ENCODE measurements around the gene MCC. TPM values are rescaled to one million over a fixed set of nuclear protein-coding genes. Genes with fewer than 3 reads are reported as not detected.

MCC gene
- total RNA-seq, 3 donors from 2014 or later (not counting 1 experiment from before 2014, with no cell fraction given), result 0.68 to 1.8 (median 1.4) TPM

DNA sequence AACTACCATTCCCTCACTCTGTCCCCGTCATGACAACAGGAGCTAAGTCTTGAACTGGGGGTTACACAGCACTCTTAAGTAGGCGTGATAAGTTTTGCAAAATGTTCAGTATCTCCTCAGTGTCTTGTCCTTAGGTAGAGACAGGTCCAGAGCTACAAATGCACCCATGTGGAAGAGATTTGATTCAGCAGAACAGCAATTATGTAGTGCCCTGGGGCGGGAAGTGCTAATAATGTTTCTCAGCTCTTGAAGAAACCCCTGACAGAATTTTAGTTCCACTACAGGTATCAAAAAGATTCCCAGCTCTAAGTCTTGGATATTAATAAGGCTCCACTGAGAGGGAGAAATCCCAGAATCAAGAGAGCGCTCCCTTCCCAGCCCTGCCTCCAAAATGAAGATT is 462.0 kb downstream of the MCC start:
- TF ChIP-seq, protein P1, sequence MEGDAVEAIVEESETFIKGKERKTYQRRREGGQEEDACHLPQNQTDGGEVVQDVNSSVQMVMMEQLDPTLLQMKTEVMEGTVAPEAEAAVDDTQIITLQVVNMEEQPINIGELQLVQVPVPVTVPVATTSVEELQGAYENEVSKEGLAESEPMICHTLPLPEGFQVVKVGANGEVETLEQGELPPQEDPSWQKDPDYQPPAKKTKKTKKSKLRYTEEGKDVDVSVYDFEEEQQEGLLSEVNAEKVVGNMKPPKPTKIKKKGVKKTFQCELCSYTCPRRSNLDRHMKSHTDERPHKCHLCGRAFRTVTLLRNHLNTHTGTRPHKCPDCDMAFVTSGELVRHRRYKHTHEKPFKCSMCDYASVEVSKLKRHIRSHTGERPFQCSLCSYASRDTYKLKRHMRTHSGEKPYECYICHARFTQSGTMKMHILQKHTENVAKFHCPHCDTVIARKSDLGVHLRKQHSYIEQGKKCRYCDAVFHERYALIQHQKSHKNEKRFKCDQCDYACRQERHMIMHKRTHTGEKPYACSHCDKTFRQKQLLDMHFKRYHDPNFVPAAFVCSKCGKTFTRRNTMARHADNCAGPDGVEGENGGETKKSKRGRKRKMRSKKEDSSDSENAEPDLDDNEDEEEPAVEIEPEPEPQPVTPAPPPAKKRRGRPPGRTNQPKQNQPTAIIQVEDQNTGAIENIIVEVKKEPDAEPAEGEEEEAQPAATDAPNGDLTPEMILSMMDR (IDR thresholded peaks at IDR 0.05), result no peak
- Mint-ChIP-seq H3K9me3 (no peaks in the 10 kb centered on the region), H3K27me3 (ENCODE audit: low read depth in 2 of 2) (no peaks in the 10 kb centered on the region), H3K4me1 (peaks cover 24 to 35% of the 10 kb centered on the region in 2 donors), H3K4me3 (no peak overlapping the region), H3K27ac (peak overlapping the region; percentile 15 to 39), H3K36me3 (peaks cover 7% of the 10 kb centered on the region)
- Histone ChIP-seq H3K27ac (ENCODE audit: low read length) (no peak overlapping the region), H3K4me1 (ENCODE audit: control insufficient read depth, insufficient read depth, low read length) (peaks cover 1% of the 10 kb centered on the region), H3K4me3 (ENCODE audit: low read length) (no peak overlapping the region), H3K9me3 (ENCODE audit: control insufficient read depth, insufficient read depth, low read length) (no peaks in the 10 kb centered on the region), H3K27me3 (ENCODE audit: control insufficient read depth, insufficient read depth, low read length) (no peaks in the 10 kb centered on the region), H3K36me3 (ENCODE audit: control insufficient read depth, insufficient read depth, low read length) (peaks cover 23% of the 10 kb centered on the region)
- DNase-seq (no peak), ATAC-seq (no peak)
- intact Hi-C loops (cut with micrococcal nuclease), result loop anchor here (10.0 kb wide), 1 partner anchor 101 kb away; the partner anchor contains the start of gene REEP5
- WGBS (ENCODE audit: insufficient coverage), result 96% methylated on average over 3 of the region's 4 CpGs

DNA sequence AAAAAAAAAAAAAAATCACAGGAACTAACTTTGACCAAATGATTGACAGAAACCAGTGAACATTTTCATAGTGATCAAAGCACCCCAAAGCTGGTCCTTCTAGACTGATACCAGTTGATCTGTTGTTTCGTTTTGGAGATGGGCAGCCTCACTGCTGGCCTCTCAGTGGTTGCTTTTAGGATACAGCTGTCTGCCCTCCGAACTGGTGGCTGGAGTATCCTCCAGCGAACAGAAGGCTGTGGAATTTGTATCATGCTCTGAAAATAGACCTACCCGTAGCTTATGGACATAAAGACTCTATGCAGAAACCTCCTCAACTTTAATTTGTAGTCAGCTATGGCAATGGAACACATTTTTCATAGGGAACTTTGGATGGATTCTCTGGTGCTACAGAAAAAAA is 462.7 kb downstream of the MCC start:
- ATAC-seq (no peak), DNase-seq (no peak)
- Histone ChIP-seq H3K27ac (ENCODE audit: low read length) (no peak overlapping the region), H3K27me3 (ENCODE audit: control insufficient read depth, insufficient read depth, low read length) (no peaks in the 10 kb centered on the region), H3K9me3 (ENCODE audit: control insufficient read depth, insufficient read depth, low read length) (no peaks in the 10 kb centered on the region), H3K4me3 (ENCODE audit: low read length) (no peak overlapping the region), H3K4me1 (ENCODE audit: control insufficient read depth, insufficient read depth, low read length) (peaks cover 6% of the 10 kb centered on the region), H3K36me3 (ENCODE audit: control insufficient read depth, insufficient read depth, low read length) (peaks cover 24% of the 10 kb centered on the region)
- TF ChIP-seq, protein P1 (IDR thresholded peaks at IDR 0.05), result no peak
- H3K4me1 Mint-ChIP-seq, result peaks cover 28 to 41% of the 10 kb centered on the region in 2 donors
- no peaks in the 10 kb centered on the region for H3K9me3 Mint-ChIP-seq
- no peak overlapping the region for H3K4me3 Mint-ChIP-seq
- WGBS (ENCODE audit: insufficient coverage), result 100% methylated on average over 4 of the region's 4 CpGs
- intact Hi-C loops (cut with micrococcal nuclease), result loop anchor here (10.0 kb wide), 1 partner anchor 101 kb away; the partner anchor contains the start of gene REEP5
- H3K27ac Mint-ChIP-seq, result peak overlapping the region; percentile 15 to 27
- H3K36me3 Mint-ChIP-seq, result peaks cover 7% of the 10 kb centered on the region
- H3K27me3 Mint-ChIP-seq (ENCODE audit: low read depth in 2 of 2), result no peaks in the 10 kb centered on the region

DNA sequence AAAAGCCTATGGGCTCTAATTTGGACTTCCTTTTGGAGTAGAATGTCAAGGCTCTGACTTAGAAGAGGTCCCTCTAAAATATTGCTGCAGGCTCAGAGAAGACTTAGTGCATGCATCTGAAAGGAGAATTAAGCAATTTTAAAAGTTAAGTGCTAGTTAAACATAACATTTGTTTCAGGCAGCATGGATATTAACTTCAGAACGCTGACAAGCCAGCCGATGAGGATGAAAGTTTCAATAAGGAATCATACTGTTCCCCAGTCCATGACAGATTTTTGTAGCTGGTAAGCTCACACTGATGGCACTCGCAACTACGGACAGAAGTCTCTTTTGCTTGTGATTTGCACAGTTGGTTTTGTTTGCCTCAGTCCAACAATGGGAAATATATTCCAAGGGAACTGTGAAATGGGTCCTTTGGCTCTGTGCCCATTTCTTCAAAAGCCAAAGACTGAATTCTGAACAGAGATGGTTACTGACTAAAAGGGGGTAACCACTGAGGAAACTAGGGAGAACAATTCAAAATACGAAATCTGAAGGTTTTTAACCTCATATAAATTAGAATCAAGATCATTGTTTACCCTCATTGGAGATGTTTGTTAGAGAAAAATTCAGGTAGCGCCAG is 464.1 kb downstream of the MCC start:
- 100% methylated on average over 4 of the region's 6 CpGs for WGBS (ENCODE audit: insufficient coverage)
- Mint-ChIP-seq H3K27me3 (ENCODE audit: low read depth in 2 of 2) (no peaks in the 10 kb centered on the region), H3K36me3 (peaks cover 7% of the 10 kb centered on the region), H3K4me3 (no peak overlapping the region), H3K4me1 (peaks cover 30 to 43% of the 10 kb centered on the region in 2 donors), H3K9me3 (no peaks in the 10 kb centered on the region), H3K27ac (peak overlapping the region; percentile 91 to 94)
- Histone ChIP-seq H3K4me1 (ENCODE audit: control insufficient read depth, insufficient read depth, low read length) (peaks cover 6% of the 10 kb centered on the region), H3K9me3 (ENCODE audit: control insufficient read depth, insufficient read depth, low read length) (no peaks in the 10 kb centered on the region), H3K4me3 (ENCODE audit: low read length) (no peak overlapping the region), H3K27ac (ENCODE audit: low read length) (peak overlapping the region; percentile 73), H3K27me3 (ENCODE audit: control insufficient read depth, insufficient read depth, low read length) (no peaks in the 10 kb centered on the region), H3K36me3 (ENCODE audit: control insufficient read depth, insufficient read depth, low read length) (peaks cover 30% of the 10 kb centered on the region)
- intact Hi-C loops (cut with micrococcal nuclease), result loop anchor here (10.0 kb wide), 1 partner anchor 99 kb away; the partner anchor contains the start of gene REEP5
- DNase-seq, result no peak
- TF ChIP-seq, protein P1 (IDR thresholded peaks at IDR 0.05), result no peak
- no peak for ATAC-seq

Data from natural killer cell (primary cell).